Esophagus mucosa (tissue), 1 donor: ENCODE measurements around the gene LGALS8. TPM values are rescaled to one million over a fixed set of nuclear protein-coding genes. Genes with fewer than 3 reads are reported as not detected.
"Not testable (repeated sequence)": the region's sequence is repeated elsewhere in the genome, so short reads cannot be mapped to it uniquely, and the experiment has no call there.

Experiments used
- ATAC-seq: fragments of 200-7000 bp; cut with Tn5 transposase; one replicate; pipeline ENCODE4 v1.9.1; 2020
- total RNA-seq: library from RNA; stranded (reverse); gene quantifications from one replicate; pipeline ENCODE4 v1.2.4, GENCODE V29; 2023
- donor health status: DM: yes; HTN: yes; CAD: no.

LGALS8 gene
- total RNA-seq, 1 donor from 2014 or later, result 30.1 TPM

DNA sequence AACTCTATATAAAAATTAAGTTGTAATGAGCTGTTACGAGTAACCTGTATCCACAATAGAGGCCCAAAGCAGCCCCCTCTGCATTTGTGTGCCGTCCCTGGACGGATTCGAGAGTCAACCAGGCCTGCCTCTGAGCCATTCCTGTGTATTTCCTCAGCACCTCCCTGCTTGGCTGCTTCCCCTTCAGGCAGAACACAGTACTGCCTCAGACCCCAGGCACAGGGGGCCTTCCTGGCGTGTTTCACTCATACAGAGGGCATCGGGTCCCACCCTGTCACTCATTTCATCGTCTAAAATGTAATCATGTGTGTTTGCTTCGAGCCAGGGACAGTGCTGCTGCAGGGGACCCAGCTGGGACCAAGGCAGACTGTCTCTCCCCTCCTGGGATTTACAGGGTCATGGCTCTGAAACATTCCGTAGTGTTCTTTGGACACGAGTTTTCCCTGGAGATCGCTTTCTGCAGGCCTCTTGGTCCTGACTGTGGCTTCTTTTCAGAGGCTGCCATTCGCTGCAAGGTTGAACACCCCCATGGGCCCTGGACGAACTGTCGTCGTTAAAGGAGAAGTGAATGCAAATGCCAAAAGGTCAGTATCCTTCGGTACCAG lies 19.4 kb downstream of the LGALS8 start:
- ATAC-seq, result no peak

DNA sequence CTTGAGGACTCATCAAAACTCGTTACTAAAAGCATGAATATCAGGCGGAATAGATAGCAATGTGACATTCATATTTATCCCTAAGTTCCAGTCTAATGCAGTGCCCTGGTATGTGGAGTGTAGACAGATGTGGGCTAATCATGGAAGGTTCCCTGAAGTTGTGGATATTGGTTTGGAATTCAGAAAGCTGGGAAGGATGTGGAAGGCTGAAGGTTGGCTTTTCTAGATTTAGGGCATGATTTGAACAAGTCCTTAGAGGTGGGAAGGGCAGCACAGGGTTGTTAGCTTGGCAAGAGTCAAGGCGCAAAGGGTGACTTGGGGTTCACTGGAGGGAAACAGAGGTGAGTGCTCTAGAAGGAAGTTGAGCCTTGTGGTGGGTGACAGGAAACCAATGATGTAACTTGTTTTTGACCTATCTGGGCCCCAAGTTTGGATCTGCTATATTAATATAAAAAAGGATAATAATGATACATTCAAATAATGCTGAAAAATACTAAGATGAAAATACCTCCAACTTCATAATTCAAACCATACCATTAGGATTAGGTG lies 21.9 kb downstream of the LGALS8 start:
- ATAC-seq, result no peak

DNA sequence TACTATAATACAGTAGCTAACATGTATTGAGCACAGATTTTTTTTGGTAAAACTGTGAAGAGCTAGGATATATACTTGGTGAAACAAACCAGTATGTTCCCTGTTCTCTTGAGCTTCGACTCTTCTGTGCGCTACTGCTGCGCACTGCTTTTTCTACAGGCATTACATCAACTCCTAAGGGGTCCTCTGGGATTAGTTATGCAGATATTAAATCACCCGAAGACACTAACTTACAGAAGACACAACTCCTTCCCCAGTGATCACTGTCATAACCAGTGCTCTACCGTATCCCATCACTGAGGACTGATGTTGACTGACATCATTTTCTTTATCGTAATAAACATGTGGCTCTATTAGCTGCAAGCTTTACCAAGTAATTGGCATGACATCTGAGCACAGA lies 24.7 kb downstream of the LGALS8 start:
- ATAC-seq, result no peak

DNA sequence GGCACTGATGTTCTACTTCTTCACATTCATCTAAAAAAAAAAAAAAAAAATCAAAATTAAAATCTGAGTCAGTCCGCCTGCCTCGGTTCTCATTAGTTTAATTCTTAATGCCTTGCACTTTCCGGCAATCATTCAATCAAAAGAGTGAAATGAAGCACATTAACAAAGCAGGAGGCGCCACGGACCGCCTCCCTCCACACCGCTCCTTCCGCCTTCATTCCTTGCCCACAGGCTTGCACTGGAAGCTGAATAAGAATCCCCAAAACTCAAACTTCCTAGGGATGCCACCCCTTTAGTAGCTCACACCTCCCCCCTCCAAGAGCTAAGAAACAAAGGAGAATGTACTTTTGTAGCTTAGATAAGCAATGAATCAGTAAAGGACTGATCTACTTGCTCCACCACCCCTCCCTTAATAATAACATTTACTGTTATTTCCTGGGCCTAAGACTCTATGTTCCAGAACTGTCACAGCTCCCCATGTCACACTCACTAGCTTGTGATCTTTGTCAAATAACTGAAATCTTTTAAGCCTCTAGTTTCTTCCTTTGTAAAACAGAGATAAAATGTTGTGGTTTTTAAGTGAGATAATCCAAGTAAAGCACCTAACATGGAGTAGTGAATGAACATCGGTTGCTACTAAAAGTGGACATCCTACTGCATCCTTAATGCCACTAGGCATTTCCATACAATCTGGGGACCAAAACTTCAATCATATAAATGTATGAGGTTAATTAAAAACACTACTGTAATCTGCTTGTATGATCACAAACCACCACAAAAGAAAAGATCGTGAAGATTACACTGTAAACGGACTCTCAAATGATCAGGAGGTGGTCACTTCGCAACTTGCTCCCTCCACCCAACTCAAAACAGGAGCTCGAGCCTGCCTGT lies 27.4 kb downstream of the LGALS8 start:
- ATAC-seq, result no peak

DNA sequence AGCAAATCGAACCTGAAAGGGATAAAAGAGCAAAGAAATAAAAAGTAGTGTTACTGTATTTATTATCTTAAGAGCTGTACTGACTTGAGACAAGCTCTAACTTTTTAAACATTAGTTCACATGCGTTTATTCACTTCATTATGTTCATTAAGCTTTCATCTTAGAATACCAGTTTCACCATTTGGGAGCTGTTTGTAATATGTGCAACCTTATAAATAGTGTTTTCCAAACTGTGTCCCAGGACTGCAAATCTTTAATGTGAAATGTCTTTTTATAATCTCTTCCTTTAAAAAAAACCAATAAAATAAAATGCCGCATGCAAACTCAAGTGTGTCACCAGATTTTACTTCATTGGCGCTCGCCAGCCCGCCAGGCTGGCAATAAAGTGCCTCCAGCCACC lies 28.3 kb downstream of the LGALS8 start:
- ATAC-seq, result no peak

- ATAC-seq, result no peak
Measured at GRCh38 chr1:236552901-236553300, 29.1 kb downstream of the LGALS8 start.

DNA sequence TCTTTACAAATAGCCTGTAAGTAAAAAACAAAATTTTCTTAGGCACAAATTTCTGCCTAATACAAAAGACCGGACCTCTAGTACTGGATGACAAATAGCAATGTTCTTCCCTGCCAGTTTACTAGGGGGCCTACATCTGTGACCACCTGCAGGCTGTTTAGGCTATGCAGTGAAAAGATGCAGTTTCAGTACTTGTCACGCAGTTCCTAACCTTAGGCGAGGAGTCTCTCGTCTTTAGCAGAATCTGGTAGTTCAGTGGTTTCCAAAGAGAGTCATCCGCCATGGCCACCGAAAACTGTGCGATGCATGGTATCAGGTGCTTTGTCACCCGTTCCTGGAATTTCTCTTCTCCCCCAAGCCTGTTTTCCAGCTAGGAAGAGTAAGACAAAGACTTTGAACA lies 29.6 kb downstream of the LGALS8 start:
- no peak for ATAC-seq

GRCh38 chr1:236556606-236557005 lies 32.8 kb downstream of the LGALS8 start:
- ATAC-seq, result no peak

DNA sequence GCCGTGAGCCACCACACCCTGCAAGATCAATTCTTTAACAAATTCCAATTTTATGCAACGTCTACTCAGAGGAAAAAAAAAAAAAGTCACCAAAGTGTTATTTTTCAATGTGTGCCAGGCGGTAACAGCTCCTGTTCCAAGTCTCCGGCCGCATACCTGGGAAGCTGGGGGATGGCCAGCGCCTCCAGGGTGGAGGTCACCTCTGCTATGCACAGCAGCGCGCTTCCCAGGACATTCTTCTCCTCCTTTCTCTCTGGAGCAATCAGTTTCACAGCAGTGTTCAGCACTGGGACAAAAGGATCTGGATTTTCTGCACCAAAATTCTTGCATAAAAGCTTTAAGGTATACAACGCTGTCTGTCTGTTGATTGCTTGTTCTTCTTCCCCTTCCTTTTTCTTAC lies 34.3 kb downstream of the LGALS8 start:
- ATAC-seq, result no peak

- no peak for ATAC-seq
Measured at GRCh38 chr1:236558846-236559245, 35.1 kb downstream of the LGALS8 start.

DNA sequence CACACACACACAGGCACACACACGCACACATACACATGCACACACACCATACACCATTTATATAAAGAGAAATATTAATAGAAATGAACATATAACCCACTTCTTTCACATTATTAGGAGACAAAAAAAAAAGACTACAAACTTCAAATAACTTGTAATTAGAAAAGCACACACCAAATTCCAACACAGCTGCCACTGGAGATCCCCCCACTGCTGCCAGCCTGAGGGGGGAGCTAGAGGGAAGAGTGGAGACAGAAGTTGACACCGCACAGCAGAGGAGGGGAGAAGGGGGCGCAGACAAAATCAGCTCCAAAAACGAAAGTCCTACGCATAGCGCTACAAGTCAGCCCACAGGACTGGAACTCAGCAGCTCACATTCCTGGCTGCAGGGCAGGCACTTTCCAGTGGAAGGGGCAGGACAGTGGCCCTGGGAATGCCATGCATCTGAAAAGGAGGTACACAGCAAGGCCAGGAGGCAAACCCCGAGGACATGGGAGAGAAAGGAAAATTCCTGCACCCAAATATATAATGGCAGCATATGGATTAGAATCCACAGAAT lies 36.5 kb downstream of the LGALS8 start:
- ATAC-seq, result no peak

DNA sequence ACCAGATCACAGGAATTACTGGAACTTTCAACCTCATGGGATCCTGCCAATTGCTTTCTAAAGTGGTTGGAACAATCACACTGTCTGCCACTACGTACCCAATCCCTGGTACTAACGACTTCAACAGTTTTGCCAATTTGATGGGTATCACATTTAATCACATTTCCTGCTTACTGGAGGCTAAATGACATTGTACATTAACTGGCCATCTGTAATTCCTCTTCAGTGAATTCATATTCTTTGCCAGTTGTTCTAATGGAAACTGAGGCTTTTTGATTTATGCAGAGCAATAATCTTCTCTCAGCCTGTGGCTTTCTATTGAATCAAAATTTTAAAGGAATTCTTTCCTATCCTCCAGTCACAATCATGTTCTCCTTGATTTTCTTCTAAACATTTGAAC lies 38.2 kb downstream of the LGALS8 start:
- no peak for ATAC-seq

GRCh38 chr1:236565530-236565929 lies 41.7 kb downstream of the LGALS8 start:
- no peak for ATAC-seq

DNA sequence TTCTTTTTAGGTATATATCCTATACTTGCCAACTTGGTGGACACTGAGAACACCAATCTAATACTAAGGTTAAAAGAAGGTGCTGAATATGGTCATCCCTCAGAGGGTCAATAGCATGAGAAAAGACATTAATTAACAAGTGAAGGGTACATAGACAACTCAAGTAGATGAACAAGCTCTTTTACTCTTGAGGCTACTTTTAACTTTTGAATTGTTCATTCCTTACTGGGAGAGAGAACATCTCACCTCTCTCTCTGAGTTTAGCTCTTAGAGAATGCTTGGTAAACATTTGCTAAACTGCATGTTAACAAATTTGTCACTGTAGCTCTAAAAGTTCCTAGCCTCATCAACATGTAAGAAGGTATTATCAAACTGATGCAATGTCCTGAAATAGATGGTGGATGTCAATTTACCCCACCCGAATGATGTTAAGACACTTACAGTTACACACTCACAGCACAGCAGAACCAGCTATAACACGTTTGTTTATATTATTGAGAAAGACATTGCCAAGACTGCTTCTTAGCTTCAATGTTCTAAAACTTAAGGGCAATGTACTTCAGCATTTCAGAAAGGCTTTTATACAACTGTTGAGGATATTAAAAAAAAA lies 44.6 kb downstream of the LGALS8 start:
- ATAC-seq, result no peak

DNA sequence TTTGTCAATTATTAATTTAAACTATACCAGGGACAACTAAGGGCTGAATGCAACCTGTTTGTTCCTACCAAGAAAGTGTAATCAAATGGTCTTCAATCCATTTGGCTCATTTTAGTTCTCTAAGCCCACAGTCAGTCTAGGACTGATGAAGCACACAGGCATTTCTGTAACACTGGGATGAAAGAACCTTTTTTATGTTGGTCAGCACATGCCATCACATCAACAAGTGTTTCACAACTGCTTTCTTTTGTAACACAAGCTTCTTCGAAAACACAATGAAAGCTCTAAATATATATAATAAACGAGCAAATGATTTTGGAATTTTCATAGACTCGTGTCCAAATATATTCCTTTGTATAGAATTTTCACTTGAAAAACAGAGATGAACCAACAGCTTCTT lies 51.7 kb downstream of the LGALS8 start:
- no peak for ATAC-seq

DNA sequence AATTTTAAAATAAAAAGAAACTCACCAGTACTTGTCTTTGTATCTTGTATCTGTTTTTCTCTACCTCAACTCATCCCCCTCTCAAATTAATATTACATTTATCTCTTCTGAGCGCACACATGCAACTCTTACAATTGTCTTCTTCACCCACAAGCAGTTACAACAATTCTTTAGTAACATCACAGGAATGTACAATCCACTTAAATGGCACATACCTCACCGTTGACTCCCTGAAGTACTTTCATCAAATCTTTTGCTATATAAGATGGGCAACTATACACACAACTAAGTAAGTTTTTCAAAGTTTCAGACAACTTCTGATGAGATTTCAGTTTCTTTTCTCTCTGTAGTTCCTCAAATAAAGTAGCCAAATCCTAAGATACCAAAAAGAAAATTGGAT lies 52.2 kb downstream of the LGALS8 start:
- ATAC-seq, result no peak

GRCh38 chr1:236577041-236577440 lies 53.3 kb downstream of the LGALS8 start:
- ATAC-seq, result not testable (repeated sequence)

- ATAC-seq, result no peak
Measured at GRCh38 chr1:236578661-236579060, 54.9 kb downstream of the LGALS8 start.

GRCh38 chr1:236580404-236580803 lies 56.6 kb downstream of the LGALS8 start:
- ATAC-seq, result not testable (repeated sequence)

GRCh38 chr1:236581528-236581927 lies 57.7 kb downstream of the LGALS8 start:
- ATAC-seq, result no peak

DNA sequence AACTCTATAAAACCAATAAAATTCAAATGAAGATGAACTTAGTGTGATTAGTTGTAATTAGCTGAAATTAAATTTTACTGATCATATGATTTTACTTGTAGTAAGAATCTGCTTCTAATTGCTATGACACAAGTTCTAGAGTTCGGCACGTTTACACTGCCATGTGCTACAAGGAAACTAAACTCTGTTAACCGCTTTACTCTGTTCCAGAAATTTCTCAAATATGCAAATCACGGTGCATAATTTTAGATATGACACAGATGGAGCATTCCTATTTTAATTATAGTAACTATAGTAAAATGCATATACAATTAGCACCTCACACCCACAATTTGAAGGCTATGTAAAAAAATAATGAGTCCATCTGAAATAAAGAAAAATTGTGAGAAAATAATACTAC lies 65.7 kb downstream of the LGALS8 start:
- no peak for ATAC-seq

GRCh38 chr1:236590553-236591150 lies 66.9 kb downstream of the LGALS8 start:
- ATAC-seq, result no peak

DNA sequence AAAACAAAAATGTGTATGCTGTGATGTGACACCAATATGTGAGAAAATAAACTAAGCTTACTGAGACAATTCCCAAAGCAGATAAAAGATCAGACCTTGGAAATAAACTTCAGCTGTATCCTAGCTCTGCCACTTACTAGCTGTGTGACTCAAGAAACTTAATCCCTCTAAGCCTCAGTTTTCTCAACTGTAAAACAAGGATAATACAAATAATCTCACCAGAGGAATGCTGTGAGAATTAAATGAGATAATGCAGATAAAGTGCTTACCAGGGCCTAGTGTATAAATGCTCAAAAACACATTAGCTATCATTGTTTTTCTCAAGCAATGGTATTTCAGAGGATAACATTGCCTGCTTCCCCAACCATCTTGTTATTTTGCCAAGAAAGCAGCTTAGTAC lies 78.4 kb downstream of the LGALS8 start:
- no peak for ATAC-seq
